ENCODE measurements around the gene MICAL2.

Gene MICAL2

DNA sequence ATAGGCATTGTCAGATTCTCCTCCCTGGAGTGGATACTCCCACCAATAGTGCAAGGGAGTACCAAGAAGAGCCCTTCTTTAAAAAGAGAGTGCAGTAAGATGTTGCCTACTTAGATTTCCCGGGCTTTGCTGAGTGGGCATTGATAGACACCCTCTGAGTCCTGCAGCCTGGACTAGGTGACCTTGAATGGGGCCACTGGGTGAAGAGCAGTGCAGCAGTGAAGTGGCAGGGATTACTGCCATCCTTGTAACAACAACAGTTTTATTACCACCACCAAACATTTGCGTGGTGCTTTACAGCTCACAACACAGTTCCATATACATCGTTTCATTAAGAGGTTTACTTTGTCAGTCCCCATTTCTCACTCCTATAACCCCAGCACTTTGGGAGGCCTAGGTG, 59.4 kb downstream of the MICAL2 start:
- no peak for DNase-seq (ENCODE audit: low read depth, low spot score)

DNA sequence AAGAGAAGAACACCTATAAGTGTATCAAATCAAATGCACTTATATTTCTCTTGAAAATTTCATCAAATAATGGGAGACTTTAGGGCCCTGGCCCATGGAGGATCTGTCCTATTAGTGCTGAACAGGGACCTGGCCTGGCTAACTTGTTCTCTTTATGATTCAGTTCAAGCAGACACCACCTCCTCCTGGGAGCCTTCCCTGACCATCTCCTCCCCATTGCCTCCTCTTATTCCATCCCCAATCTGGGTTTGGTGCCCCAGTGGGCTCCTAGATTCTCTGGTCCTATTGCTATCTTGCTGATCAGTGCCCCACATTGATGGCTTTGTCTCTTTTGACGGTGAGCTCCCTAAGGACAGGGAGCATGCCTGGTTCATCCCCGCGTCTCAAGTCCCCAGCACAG, 60.1 kb downstream of the MICAL2 start:
- DNase-seq (ENCODE audit: low read depth, low spot score) = no peak

DNA sequence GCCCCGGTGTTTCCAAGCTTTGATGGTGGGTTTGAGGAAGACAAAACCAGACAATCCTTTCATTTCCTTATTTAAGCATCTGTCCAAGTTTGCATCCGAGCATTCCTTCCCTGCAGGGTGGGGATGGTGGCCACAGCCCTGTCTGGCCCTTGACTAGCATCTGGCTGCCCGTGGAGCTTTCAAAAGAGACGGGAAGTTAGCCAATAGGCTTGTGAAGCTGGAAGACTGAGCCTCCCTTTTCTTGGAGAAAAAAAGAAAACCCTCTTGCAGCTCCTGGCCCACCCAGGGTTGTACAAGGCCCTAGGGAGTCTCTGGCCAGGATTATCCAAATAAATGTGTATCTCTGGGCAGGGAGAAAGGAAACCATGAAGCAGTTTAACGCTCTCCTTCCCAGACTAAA, 60.6 kb downstream of the MICAL2 start:
- no peak for DNase-seq (ENCODE audit: low read depth, low spot score)

DNA sequence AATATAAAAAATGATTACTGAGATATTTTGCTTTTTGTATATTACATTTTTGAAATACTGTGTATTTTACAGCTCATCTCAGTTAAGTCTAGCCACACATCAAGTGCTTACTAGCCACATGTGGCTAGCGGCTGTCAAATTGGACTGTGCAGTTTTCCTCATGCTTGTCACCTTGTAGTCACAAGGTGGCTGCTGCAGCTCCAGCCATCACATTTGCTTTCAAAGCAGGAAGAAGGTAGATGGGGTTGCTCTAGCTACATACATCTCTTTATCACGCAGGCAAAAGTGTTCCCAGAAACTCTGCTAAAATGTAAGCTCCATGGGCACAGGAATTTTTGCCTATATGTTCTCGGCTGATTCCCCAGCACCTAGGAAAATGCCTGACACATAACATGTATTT, 61.5 kb downstream of the MICAL2 start:
- DNase-seq (ENCODE audit: low read depth, low spot score) = no peak

DNA sequence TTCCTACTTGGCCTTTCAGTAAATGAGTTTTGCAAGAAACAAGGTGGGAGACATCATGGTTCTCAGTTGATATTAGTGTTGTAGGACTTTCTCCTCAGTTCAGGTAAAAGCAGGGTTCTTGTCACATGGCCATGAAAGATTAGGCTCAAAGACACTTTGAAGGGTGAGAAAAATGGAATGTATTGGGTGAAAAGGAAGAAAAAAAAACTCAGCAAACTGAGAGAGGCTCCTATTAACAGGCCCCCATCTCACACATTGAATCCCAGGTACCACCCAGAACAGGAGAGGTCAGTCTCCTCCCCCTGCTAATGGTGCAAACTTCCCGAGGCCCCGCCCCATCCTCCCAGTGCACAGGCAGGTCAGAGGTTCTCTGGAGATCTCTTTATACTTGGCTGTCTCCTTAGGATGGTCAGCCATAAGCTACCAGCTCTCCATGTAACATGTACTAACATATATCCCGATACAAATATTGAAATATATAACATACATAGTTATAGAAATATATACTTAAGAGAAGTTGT, 62.2 kb downstream of the MICAL2 start:
- no peak for DNase-seq (ENCODE audit: low read depth, low spot score)

DNA sequence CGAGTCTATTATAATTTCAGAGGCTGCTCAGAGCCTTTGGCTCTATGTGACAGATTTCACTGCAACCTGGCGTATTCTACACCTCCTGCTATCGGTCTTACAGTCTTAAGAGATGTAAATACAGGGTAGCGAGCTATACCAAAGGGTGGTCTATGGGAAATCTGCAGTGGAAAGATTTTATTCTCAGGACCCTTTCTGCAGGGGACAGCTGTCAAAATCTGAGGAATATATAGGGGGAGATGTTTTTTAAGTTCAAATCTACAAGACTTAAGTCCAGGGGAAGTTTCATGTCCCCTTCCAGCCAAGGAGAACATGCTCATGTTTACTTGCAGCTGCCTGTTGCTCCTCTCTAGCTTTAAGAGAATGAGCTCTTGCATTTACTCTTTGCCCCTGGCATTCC, 62.7 kb downstream of the MICAL2 start:
- DNase-seq (ENCODE audit: low read depth, low spot score) = no peak

DNA sequence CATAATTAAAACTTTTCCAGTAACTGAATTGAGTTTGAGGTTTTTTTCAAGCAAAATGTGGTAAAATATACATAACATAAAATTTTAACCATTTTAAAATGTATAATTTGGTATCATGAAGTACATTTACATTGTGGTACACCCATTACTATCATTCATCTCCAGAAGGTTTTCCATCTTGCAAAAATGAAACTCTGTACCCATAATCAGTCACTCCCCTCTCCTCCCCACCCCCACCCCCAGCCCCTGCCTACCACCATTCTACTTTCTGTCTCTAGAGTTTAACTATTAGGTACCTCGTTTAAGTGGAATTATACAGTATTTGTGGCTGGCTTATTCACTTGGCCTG, 63.7 kb downstream of the MICAL2 start:
- no peak for DNase-seq (ENCODE audit: low read depth, low spot score)

DNA sequence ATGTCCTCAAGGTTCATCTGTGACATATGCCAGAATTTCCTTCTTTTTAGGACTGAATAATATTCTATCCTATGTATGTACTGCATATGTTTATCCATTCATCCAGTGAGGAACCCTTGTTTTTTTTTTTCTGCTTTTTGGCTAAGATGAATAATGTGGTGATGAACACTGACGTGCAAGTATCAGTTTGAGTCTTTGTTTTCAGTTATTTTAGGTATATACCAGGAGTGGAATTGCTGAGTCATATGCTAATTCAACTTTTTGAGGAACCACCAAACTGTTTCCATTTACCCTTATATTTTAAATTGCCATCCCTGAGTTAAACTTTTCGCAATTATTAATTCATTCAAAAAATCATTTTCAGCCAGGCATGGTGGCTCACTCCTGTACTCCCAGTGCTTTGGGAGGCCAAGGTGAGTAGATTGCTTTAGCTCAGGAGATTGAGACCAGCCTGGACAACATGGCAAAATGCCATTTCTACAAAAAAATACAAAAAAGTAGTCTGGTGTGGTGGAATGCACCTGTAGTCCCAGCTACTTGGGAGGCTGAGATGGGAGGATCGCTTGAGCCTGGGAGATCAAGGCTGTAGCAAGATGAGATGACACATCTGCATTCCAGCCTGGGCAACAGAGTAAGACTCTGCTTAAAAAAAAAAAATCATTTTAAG, 64.2 kb downstream of the MICAL2 start:
- DNase-seq (ENCODE audit: low read depth, low spot score) = no peak

DNA sequence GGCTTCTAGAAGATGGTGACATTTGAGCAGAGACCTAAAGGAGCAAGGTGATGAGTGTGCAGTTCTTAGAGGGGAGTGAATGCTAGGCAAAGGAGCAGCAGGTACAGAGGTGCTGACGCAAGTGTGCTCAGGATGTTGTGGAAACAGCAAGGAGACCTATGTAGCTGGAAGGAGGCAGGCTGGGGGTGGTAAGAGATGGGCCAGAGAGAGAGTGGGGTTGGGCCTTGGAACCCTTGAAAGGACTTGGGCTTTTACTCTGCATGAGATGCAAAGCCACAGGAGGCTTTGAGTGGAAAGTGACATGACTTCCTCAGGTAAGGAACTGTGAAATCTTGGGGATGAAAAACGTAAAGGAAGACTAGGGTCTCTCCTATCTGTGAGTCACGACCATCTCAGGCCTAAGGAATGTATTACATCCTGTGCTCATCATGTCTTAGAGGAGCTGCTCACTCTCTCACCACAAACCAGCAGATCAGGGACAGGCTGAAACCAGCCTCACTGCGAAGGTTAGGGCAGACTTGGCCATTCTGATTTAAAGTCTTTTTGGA, 65.4 kb downstream of the MICAL2 start:
- DNase-seq (ENCODE audit: low read depth, low spot score) = no peak

DNA sequence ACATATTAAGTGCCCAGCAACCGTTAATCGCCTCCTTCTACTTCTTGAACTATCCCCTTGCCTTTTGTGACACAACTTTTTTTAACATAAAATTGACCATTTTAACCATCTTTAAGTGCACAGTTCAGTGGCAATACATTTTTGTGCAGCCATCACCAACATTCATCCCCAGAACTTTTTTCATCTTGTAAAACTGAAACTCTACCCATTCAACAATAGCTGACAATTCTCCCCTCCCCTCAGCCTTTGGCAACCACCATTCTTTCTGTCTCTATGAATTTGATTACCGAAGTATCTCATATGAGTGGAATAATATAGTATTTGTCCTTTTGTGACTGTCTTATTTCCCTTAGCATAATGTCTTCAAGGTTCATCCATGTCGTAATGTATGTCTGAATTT, 66.0 kb downstream of the MICAL2 start:
- DNase-seq (ENCODE audit: low read depth, low spot score) = no peak

DNA sequence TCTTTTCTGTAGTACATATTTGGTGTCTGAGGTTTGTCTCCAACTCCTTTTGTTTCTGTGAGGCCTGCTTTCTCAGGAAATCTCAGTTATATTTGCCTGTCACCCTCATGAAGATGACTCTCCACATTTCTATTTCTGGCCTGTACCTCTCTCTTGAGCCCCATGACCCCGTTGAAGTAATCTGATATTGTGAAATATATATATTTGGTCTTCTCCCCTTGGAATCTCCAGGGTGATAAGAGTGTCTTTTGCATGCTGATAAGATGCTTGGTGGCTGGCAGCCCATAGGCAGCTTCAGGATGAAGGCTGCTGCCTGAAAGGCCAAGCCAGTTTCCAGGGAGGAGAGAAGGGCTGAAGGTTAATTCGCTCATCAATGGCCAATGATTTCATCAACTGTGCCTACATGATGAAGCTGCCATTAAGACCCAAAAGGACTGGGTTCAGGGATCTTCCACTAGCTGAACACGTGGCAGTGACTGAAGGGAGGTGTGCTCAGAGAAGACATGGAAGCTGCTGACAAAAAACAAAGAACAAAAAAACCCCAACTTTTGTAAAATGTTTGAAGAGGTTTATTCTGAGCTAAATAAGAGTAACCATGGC, 67.4 kb downstream of the MICAL2 start:
- DNase-seq (ENCODE audit: low read depth, low spot score) = no peak

DNA sequence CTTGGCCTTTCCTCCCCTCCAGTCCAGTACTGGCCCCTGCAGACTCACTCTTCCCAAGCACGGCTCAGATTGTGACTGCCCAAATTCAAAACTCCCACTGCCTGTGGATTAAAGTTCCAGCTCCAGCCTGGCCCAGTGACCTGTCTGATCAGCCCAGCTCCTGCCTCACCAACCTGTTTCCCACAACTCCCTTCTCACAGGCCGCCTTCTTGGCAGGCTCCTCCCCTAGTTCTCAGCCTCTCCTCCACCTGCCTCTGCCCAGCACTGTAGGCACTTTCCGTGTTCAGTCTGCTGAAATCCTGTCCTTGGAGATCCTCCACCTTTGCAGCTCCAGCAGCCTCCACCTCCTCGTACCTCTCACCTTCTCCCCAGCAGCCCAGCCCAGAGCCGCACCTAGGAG, 68.6 kb downstream of the MICAL2 start:
- DNase-seq (ENCODE audit: low read depth, low spot score) = no peak

DNA sequence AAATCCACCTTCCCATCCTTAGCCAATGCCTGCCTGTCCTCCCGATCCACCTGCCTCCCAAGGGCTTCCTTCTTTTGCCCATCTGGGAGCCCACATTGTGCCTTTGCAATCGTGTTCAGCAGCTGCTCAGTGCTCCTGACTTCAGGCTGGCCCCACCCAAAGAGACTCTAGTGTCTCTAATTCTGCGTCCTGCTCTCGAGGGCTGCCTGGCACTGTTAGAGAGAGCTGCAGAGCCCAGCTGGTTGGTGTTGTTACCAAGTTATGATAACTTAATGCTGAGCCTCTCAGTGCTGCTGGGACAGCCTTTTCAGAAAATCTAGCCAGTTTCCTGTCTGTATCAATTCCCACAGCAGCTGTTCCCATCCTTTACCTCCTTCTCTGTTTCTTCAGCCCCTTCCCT, 69.1 kb downstream of the MICAL2 start:
- DNase-seq (ENCODE audit: low read depth, low spot score) = no peak

DNA sequence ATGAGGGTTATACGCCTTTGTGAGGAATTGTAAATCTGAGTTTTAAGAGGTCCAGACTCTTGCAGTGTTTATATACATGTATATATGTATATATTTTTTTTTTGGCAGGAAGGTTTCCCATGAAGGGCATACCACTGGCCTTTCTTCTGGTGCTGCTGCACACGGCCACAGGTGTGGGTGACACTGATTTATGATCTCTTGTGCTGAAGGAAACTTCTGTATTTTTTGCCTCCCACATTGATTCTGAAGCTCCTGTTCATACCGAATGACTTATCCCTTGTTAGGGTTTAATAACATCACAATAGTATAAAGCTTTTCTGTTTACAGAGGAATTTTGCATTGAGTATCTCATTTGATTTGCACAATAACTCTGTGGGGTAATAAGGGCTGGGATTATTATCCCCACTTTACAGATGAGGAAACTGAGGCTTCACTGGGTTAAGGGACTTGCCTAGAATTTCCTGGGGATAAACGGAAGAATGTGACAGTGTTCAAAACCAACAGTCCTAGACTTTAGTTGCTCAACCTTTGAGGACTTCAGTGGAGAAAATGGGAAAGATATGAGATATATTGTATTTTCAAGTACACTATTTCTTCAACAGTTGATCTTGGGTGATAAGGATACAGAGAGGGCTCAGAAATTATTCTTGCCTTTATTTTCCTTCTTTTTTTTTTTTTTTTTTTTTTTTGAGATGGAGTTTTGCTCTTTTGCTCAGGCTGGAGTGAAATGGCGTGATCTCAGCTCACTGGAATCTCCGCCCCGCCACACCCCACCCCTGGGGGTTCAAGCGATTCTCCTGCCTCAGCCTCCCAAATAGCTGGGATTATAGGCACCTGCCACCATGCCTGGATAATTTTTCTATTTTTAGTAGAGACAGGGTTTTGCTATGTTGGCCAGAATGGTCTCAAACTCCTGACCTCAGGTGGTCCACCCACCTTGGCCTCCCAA, 70.1 kb downstream of the MICAL2 start:
- DNase-seq (ENCODE audit: low read depth, low spot score) = no peak

DNA sequence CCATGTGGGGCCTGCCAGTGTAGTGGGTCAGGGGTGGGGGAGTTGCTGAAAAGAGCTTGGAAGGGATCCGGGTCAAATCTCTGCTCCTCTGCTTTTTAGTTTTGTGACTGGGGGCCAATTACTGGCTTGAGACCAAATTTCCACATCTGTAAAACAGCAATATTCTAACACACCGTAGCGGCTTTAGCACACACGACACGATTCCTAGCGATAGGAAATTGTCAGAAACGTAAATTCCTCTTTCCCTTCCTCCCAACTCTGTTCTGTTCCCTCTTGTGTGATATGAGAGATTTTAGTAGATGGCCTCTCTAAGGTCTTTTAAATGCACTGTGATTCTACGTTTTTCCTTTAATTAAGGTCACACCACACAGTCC, 71.9 kb downstream of the MICAL2 start:
- DNase-seq (ENCODE audit: low read depth, low spot score) = no peak

DNA sequence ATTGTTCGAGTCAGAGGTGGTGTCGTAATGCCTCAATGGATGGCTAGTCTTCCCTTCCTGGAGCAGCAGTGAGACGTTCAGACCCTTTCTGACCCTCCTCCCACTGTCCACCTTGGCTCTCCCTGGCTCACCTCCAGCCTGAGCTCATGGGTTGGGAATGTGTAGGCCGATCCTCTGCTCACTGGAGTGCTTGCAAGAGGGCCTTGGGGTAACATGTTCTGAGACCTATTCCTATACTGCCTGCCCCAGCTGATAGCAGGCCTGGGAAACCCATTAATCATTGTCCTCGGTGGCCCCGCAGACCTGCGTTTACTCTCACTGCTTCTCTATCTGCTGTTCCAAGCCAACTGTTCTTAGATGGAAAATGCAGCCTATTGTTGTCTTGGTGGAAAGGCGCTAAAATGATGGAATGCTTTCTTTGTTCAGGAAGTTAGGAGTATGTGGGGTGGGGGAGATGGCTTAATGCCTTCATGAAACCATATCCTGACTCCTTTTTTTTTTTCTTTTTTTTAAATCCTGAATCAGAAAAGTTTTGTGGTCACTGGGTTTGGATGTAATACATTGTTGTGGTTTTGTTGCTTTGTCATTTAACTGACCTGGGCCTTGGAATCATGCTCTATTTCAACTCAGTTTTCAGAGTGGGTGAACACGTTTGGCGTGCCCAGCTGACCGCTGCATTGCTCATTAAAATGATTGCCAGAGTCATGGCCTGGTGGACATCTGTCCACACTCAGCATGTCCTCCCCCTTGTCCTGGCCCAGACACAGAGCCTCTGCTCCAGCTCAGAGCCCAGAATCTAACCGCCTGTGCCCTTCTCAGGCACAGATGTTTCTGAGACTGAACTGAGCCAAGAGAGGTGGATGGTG, 72.5 kb downstream of the MICAL2 start:
- DNase-seq (ENCODE audit: low read depth, low spot score) = no peak

DNA sequence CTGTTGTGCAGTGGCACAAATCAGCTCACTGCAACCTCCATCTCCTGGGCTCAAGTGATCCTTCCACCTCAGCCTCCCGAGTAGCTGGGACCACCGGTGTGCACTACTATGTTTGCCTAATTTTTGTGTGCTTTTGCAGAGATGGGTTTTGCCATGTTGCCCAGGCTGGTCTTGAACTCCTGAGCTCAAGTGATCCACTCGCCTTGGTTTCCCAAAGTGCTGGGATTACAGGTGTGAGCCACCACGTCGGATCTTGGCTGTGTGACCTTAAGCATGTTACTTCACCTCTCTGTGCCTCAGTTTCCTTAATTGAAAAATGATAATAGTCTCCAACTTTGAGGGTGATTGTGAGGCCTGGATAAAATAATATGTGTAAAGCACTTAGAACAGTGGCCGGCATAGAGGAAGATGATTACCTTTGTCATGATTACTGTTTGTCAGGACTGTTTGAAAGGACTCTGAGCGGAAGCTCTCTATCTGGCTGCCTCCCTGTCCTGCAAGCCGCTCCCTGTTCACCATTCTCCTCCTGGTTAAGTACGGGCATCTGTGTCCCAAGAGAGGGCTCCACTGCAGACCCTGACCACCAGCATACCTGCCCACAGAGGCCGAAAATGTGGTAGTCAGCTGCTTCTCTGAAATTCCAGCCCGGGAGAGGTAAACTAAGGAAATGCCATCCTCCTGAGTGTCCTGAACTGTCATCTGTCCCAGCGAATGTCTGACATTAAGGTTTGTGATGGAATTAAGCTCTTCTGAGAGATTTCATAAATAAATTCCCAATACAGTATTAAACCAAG, 73.6 kb downstream of the MICAL2 start:
- DNase-seq (ENCODE audit: low read depth, low spot score) = no peak

DNA sequence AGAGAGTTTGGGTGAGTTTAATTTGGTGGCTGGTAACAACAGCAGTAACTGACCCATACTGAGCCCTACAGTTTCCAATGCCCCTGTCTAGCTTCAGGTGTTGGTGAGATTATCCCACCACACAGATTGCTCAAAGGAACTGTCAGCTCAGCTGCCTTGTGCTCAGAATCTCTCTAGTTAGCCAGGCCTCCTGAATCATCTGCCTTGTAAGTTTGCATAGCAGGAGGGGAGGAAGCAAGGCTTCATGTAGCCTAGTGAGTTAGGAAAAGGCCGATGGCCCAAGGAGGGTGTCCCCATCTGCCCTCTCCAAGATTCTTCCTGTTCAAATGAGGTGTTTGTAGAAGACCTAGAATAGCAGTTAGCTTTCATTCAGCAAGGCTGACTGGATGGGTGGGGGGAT, 74.3 kb downstream of the MICAL2 start:
- no peak for DNase-seq (ENCODE audit: low read depth, low spot score)

DNA sequence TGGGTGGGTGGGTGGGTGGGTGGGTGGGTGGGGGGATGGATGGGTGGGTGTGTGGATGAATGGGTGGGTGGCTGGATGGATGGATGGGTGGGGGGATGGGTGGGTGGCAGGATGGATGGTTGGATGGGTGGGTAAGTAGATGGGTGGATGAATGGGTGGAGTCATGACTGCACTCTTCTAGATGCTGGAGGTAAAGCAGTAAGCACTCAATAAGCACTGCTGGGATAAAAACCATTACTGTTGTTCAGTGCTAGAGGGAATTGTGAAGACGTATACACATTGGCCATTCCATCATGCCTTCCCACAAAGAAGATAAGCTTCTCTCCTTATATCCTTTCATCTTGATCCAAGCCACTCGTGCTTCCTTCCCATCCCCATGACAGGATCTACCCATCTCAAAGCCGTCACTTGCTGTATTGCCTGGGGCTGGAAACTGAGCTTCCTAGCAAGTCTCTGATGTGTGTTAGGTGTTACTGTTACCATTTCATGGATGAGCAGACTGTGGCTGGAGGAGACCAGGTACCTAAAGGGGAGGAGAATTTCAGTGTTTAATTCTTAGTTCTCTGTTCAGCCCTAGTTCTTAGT, 74.8 kb downstream of the MICAL2 start:
- no peak for DNase-seq (ENCODE audit: low read depth, low spot score)

DNA sequence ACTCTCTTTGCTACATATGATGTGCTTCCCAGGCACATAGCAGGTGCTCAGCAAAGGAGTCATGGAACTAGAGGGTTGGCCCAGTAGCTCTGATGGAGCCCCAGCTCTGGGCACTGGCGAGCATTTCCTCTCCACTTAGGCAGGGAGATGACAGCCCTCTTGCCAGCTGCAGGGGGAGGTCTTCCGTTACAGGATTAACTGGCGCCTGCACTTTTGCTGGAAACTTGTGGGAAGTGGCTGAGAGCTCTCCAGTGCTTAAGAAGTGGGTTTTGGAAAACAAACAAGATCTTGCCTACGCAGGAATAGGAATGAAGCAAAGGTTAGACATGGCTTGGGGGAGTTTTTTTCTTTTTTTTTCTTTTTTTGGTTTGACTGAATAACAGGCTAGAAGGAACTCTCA, 75.5 kb downstream of the MICAL2 start:
- DNase-seq (ENCODE audit: low read depth, low spot score) = no peak
